NCI-H446 treated with DMSO at 0.1 percent for 48 hours (cell line): ENCODE data around the gene PAIP2.
"Not testable (repeated sequence)": the region's sequence is repeated elsewhere in the genome, so short reads cannot be mapped to it uniquely, and the experiment has no call there.

Source experiments
- DNase-seq: peaks from one replicate; lab custom pipeline; 2025; lab: John Stamatoyannopoulos, UW

PAIP2 gene, protein sequence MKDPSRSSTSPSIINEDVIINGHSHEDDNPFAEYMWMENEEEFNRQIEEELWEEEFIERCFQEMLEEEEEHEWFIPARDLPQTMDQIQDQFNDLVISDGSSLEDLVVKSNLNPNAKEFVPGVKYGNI

DNA sequence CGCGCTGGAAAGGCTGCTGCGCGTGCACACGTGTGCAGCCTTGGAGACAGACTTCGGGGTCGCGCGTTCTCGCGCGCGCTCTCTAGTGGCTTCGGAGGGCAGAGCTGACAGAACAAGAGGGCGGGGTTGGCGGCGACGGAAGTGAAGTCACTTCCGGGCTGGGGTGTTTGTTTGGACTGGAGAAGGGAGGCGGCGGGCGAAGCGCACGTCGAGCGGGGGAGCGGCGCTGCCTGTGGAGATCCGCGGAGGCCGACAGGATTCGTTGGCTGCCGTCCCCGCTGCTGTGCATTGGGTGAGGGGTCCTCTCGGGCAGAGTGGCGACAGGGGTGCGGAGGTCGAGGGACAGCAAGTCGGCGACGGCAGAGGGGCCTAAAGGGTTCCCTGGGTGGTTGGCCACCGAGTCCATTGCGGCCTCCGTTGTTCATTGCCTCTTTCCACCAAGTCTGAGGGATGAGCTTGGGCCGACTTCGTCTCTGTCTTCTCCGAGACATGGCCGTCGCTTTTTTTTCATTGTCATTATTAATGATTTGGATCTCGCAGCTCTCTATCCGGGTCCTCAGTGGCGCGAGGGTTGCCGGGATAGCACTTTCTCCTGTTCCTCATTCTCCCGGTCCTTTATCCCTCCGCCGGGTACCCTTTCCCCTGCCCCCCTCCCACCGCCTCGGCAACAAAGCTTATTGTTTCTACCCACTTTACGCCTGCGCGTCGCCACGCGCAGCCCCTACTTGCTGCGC is at the start of gene PAIP2:
Gene PAIP2, plus strand, starts transcription at position 166 of the 734 bp plus-strand sequence. CDS start 21,931 bp downstream, outside the sequence.
- peak; percentile 93 for DNase-seq

DNA sequence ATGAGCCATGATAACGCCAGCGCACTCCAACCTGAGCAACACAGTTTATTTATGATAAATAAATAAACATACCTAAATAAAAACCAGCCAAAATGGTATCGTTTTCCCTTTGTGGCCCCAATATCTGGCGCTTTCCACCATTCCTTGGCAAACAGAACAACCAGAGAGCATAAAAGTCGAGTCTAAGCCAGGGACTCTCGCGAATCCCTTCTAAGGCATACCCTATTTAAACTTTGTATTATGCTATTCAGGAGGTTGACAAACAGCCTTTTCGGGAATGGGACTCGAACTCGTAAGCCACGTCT is 48.5 kb upstream of the PAIP2 start:
- no peak for DNase-seq

DNA sequence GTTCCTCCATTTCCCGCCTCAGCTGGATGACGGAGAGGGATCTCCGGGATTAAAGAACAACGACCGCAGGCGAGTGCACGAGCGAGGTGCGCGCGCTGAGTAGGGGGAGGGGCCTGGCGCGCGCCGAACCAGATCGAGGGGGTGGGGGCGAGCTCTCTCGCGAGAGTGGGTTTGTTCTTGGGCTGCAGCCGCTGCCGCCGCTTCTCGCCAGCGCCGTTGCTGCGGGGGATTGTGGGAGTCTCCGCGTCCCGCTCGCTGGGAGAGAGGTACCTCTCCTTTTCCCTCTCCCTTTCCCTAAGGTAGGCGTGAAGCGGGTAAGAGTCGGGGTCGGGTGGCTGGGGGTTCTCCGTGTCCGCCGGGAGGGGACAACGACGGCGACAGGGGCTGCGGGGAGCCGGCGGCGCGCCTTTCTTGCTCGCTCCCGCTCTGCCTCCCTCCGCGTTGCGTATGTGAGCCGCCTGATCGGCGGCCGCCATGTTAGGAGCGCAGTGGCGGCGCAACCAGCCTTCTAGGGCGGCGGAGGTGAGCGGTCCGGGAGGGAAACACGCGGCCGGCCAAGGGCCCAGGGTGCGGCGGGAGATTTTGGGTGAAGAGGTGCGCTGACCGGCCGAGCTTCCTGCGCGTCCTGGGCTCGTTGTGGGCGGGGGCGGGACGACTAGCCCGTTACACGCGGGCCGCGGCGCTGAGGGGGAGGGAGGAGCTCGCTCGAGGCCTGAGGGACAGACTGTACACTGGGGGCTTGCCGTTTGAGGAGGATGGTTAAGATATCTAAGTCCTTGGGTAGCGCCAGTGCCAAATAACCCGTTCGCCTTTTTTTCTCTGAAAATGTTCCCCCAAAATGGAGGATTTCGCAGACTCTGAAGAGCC is 47.9 kb upstream of the PAIP2 start, which contains the start of gene MATR3:
Gene MATR3, plus strand, starts transcription at position 234 of the 867 bp plus-strand sequence. CDS start 13,676 bp downstream, outside the sequence.
- DNase-seq = peak; percentile 89

DNA sequence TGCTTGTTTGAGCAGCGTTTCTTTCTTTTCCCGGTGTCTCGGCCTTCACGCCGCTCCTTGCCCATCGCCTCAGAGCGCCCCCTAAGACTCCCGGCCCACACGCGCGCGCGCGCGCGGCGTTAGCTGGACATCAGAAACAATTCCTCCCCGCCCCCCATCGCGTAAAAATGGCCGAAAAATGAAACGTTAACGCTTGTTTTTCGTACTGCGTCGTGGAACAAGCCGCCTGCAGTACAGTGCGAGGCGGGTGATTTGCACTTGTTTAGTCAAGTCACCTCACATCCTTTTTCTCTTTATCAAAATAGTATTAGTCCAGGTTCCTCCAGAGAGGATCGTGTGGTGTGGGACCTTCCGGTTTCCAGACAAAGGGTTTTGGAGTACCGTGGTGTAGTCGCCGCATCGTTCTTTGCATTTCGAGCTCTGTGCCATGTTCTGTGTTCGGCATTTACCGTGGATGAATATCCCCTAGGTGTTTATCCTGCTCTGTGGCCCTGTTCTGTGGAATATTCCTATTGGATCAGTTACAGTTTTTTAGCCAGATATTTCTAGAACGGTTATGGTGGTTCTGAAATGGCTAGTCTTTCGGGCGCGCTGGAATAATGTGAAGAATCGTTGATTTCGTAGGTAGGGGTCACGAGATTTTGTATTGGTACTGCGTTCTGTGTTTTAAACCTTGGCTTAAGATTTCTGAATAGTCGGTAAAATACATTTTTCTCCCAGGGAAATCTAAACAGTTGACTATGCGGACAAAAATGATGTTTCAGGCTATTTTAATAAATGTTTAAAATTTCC is 47.1 kb upstream of the PAIP2 start:
- DNase-seq = no peak

DNA sequence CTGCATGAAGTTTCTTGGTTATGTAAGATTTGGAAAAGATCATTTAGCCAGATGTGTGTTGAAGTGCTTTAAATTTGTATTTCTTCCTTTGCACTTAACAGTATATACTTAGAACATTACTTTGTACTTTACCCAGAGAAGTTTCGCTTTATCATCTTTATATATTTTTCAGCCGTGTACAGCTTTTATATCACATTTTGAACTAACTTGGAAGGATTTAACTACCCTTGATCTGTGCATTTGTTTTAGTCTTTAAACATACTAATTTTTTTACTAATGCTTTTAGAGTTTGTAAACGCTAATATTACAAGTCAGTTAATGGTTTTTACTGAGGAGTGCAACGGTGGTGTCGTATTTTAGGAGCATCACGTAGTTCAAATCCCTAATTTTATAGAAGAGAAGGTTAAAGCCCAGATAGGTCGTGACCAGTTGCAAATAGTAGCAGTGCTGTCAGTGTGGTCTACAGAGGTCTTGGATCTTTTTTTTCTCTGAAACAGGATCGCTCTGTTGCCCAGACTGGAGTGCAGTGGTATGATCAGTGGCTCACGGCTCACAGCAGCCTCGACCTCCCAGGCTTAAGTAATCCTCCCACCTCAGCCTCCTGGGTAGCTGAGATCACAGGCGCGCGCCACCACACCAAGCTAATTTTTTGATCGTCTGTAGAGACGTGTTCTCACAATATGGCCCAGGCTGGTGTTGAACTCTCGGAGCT is 46.2 kb upstream of the PAIP2 start:
- no peak for DNase-seq

DNA sequence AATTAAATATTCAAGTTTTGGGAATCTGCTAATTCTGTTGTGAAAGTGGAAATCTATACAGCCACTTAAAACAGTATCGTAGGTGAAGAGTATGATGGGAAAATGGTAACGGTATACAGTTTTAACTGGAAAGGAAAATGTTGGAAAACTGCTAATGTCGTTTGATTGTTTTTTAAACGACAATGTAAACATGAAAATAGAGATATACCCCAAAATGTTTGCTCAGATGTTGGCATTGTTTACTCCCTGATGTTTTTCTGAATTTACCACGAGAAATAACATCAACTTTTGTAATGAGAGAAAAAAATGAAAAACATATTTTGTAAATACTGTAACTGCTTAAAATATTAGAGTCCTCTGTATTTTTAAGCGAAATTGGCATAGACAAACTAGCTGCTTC is 45.5 kb upstream of the PAIP2 start:
- DNase-seq = no peak

DNA sequence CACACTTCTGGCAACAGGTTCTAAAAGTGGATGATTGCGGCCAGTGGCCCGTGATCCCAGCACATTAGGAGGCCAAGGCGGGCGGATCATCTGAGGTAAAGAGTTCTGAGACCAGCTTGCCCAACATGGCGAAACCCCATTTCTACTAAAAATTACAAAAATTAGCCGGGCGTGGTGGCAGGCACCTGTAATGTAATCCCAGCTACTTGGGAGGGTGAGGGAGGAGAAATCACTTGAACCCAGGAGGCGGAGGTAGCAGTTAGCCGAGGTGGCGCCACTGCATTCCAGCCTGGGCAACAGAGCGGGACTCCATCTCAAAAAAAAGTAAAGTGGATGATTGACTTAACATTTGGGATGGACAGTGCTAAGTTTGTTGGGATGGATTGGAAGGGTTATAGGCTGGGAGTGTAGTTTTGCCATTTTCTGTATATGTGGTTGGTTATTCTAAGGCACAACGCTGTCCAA is 44.8 kb upstream of the PAIP2 start:
- DNase-seq = no peak

DNA sequence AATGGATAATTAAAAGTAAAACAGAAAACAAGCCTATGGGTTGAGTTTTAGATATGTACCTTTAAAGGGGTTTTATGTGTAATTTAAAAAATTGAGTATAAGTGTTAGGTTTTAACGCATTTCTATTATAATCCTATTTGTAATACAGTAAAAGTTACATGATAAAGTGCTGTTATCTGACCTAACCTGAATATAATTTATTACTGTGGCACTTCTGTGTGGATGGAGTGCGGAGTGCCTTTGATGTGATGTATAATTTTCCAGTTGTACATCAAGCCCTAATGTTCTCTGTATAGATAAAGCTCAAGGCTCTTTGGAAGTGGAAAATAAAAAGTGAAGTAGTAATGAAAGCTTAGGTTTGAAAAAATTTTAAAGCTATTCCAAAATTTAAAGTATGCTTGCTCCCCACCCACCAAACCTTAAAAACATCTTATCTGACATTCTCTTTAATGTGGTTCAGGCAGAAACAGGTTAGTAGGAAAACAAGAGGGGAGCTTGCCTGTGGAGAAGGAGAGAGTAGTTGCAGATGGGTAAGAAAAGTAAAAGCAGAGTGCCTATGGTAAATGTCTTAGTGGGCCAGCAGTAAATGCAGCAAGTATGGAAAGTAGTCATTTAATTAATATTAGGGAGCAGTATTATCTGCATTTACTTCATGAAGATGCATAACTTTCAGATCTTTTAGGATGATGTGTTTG is 44.1 kb upstream of the PAIP2 start:
- DNase-seq = no peak

DNA sequence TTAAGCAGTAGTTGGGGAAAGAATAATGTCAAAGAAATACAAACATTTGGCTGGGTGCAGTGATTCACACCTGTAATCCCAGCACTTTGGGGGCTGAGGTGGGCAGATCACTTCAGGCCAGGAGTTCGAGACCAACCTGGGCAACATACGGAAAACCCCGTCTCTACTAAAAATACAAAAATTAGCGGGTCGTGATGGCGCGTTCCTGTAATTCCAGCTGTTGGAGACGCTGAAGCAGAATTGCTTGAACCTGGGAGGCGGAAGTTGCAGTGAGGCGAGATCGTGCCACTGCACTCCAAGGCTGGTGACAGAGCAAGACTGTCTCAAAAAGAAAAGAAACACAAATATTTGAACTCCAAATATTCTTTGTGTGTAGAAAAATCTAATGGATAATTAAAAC is 43.4 kb upstream of the PAIP2 start:
- DNase-seq = no peak

DNA sequence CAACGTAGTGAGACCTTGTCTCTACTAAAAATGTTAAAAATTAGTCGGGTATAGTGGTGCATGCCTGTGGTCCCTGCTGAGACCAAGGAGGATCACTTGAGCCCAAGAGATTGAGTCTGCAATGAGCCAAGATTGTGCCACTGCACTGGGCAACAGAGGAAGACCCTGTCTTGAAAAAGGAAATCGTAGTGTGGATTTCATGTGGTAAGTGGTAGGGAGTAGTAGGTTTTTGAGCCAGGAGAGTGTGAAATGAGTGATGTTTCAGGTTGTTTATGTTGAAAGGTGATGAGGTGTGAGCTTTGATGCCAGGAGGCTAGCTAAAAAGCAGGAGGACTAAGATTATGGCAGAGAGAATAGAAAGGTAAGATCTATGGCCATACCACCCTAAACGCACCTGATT is 42.2 kb upstream of the PAIP2 start:
- DNase-seq = no peak

DNA sequence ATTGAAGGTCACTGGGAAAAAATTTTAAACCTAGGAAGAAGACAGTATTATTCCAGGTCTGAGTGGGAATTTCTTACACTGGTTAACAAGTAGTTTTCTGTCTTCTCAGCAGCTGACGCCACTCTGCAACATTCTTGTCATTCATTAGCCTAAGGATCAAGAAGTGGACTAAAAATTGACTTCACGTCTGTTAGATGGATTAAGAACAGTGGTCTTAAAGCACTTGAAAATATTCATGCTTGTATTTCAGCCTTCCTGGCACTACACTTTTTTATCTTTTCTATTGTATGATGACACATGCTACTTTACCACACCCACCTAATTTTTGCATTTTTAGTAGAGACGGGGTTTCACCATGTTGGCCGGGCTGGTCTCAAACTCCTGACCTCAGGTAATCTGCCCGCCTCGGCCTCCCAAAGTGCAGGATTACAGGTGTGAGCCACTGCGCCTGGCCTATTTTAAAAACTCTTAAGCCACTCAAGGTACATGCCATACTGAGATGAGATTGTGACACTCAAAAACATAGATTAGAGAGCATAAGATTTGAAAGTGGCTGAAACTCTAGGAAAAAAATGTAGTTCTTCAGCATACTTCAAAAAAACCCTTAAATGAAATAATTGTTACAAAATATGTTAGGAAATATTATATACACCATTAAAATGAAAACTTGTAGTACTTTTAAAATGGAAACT is 39.7 kb upstream of the PAIP2 start:
- DNase-seq = no peak

DNA sequence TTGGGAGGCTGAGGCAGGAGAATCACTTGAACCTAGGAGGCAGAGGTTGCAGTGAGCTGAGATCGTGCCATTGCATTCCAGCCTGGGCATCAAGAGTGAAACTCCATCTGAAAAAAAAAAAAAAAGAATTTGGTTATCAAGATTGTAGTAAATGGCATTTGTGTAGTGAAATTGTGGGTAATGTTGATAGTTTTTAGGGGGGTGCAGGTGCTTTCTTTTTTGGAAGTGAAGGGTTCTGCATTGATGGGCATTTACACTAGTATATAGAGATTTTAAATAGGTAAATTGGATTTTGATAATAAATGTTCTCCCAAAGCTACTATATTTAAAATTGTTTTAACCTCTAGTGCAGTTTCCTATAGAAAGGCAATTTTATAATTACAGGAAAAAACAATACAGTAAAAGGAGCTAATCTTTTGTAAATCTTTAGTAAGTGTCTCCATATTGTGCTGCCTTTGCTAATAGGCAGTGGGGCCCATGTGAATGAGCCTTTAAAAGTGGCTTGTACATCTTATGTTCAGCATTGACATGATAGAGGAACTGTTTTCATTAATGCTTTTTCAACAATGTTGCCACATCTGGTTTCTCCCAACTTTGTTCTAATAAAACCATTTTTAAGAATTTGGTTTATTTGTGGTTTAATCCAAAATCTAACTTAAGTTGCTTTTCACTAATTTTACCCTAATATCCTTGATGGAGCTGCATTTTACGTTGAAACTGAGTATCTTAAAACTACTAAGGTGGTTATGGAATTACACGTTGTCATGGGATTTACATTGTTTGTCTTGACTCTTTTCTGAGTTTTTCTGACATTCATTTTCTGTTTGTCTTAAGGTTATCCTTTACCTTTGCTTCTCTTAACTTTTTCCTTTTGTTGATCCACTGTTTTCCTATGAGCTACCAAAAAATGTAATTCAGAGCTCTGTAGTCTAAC is 37.0 kb upstream of the PAIP2 start:
- DNase-seq = no peak

DNA sequence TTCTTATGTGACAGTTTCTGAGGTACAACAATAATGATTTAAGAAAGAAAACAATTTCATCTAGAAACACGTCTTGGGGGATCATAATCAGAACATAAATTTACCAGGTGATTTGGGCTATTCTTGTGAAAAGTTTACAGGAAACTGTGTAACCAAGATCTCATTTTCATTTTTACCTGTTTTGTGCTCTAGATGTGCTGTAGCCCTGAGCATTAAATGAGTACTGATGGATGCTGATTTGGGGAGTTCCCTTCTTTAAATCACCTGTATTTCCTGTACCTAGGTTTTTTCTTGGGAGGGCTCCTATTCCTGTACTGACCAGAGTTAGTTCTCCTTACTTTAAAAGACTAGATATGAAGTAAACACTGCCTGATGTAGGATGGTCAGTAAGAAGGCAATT is 35.5 kb upstream of the PAIP2 start:
- no peak for DNase-seq

DNA sequence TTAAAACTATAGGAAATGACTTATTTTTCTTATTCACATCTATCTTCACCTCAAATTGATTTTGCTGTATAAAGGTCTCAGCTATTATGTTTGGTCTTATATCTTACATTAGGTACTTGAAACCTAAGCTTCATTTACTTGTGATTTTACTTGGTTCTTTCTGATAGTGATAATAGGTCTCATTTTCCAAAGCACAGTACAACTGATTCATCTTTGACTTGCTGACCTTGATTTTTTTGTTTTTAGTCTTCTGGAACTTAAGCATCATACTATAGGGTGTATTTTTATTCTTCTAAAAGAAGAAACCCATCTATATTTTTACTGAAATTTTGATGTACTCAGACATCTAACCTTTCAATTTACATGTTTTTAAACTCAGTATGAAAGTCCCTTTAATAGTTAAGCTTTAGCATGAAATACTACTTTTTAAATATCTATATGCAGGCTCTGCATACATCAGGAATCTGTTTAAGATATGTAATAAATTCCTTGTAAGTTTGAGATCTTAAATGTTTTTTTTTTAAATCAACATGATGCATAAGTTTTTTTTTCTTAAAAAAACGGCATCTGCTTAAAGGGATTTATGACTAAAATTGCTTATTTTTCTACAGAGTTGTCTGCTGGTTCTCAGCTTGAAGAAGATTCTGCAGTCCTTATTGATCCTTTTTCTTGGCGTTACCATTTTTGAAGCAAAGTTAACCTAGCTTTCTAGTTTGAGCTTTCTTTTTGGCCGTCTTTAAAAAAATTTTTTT is 34.9 kb upstream of the PAIP2 start:
- DNase-seq = no peak

DNA sequence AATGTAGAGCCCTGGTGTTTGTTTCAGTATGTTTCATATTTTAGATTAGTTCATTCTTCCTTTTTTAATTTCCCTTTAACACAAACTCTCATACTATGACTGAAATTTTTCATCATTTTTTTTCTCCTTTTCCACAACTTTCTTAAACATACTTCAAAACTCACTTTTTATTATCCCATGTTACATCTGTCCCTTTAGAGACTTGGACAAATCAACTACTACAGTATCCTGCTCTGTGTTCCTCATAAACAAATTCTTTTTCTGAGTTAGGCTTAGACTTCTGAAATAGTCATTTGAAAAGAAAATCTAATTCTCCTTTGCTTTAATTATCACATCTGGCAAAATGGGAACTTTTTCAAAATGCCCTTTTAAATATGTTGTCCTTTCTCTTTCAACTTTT is 32.9 kb upstream of the PAIP2 start:
- DNase-seq = no peak

DNA sequence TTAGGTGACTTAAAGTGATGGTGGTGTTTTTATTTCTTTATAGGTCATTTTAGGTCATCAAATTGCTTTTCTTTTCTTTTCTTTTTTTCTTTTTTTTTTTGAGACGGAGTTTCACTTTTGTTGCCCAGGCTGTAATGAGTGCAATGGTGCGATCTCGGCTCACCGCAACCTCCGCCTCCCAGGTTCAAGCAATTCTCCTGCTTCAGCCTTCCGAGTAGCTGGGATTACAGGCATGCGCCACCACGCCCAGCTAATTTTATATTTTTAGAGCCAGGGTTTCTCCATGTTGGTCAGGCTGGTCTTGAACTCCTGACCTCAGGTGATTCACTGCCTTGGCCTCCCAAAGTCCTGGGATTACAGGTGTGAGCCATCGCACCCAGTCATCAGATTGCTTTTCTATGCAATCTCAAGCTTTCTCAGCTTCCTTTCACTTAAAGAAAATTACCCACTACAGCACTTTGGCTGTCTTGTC is 30.9 kb upstream of the PAIP2 start:
- not testable (repeated sequence) for DNase-seq

DNA sequence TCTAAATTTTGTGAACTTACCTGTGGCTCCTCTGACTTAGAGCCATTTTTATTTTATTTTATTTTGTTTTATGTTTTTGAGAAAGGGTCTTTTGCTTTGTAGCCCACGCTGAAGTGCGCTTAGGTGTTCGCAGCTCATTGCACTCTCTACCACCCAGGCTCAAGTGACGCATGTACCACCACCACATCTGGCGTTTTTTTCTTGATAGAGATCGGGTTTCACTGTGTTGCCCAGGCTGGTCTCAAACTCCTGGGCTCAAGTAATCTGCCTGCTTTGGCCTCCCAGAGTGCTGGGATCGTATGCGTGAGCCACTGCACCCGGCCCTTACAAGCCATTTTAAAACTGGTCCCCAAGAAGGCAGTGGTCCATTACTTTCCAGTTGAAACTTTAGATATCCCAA is 29.6 kb upstream of the PAIP2 start:
- no peak for DNase-seq

DNA sequence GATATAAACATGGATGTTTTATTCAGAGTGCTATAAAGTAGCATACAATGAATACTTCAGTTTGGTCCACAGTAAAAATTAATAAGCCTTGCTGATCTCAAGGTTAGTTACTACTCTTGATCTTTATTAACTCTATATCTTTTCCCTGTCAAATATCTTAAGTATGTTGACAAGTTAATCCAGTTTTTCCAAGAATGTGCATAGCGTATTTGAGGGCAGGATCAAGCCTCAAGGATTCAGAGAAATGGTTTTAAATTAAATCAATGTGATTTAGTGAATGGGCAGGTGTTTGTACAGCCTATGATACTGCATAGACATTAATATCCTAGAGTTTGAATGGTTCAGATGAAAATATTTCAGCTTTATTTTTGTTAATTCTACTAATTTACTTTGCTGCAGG is 27.4 kb upstream of the PAIP2 start:
- DNase-seq = no peak
